HG02884 (cell line): ENCODE data around the gene LIPG.
"Not testable (repeated sequence)": the region's sequence is repeated elsewhere in the genome, so short reads cannot be mapped to it uniquely, and the experiment has no call there.

Source experiments
- ATAC-seq: cut with Tn5 transposase; IDR thresholded peaks from one replicate; pipeline ENCODE4 v1.9.1; 2021; ENCODE audit warnings: mild to moderate bottlenecking, moderate library complexity; ENCODE audit not compliant: unreplicated experiment

Gene LIPG

DNA sequence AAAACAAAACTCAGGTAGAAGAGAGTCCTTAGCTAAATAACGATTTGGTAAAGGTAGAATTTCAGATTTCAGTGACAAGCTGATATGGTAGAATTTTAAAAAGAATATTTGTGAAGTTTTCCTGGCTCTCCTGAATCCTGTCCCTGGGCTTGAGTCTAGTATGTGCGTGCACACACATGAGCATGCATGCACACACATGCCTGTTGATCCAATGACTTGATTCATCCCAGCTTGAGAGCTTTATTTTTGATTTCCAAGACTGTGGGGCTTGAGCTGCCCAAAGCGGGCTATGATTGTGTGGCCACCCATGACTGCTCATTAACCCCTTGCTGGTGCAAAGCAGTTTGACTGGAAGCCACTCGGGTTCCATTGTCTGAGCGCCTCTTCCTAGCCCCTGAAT lies 9.0 kb downstream of the LIPG start:
- ATAC-seq = no peak

DNA sequence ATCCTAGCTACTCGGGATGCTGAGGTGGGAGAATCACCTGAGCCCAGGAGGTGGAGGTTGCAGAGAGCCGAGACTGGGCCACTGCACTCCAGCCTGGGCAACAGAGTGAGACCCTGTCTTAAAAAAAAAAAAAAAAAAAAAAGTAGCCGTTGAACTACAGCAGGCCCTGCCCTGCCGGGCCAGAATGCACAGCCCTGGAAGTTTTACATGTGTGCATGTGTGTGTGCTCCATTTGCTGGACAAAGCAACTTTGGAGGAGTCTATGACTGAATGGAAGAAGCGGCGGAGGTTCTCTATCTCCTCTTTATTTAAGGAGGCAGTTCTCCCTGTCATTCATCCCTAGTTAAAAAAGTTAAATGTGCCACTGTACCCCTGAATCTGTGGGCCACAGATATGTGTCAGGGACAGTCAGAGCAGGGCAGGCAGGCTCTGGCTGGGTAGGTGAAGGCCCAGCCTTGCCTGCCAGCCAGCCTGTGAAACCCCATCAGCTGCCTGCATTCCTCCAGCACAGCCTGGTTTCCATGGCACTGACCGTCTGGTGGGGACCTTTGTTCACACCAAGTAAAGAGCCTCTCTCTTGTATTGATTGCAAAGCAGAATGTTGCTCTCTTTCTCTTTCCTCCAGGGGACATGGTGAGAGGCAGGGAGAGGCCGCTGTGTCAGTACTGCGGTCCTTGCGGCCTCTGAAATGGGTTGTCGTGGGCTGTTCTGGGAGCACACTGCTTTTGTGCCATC lies 10.9 kb downstream of the LIPG start:
- no peak for ATAC-seq

- no peak for ATAC-seq
Observed at GRCh38 chr18:49573835-49574234, 12.0 kb downstream of the LIPG start.

- ATAC-seq = not testable (repeated sequence)
Observed at GRCh38 chr18:49579041-49579440, 17.2 kb downstream of the LIPG start.

GRCh38 chr18:49579583-49579982 lies 17.7 kb downstream of the LIPG start:
- ATAC-seq = not testable (repeated sequence)

DNA sequence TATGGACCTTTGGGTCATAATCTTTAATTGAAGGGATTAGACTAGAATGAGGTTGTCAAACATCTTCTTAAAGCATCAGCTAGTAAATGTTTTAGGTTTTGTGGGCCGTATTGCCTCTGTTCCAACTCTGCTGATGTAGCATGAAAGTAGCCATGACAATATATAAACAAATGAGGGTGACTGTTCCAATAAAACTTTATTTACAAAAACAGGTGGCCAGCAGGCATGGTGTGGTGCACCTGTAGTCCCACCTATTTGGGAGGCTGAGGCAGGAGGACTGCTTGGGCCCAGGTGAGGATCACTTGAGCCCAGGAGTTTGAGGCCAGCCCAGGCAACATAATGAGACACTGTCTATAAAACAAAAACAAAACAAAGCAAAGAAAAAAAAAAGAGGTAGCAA lies 18.4 kb downstream of the LIPG start:
- no peak for ATAC-seq

GRCh38 chr18:49581371-49581770 lies 19.5 kb downstream of the LIPG start:
- no peak for ATAC-seq

DNA sequence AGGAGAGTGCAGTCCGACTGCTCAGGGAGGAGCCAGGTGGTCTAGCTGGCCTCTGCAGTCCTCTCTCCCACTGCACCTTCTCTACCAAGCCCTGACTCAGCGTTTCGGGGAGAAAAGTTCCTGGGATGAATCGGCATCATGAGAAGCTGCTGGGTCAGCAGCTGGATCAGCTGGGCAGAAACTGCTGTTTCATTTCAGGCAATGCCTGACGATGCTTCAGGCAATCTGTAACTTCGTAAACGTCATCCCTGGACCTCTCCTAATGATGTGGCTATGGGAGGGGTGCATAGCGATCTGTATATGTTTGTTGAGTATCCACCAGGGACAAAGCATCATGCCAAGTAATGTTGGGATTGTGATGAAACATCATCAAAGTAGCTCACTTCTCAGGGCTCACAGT lies 20.7 kb downstream of the LIPG start:
- no peak for ATAC-seq

- no peak for ATAC-seq
Observed at GRCh38 chr18:49584394-49584793, 22.5 kb downstream of the LIPG start.

DNA sequence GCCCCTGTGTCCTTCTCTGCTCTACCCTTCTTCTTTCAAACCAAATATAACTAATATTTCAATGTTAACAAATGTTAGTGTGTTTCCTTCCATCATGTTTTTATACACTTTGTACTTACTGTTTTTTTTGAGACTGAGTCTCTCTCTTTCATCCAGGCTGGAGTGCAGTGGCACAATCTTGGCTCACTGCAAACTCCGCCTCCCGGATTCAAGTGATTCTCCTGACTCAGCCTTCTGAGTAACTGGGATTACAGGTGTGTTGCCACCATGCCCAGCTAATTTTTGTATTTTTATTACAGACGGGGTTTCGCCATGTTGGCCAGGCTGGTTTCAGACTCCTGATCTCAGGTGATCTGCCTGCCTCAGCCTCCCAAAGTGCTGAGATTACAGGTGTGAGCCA lies 23.1 kb downstream of the LIPG start:
- ATAC-seq = not testable (repeated sequence)

- ATAC-seq = no peak
Observed at GRCh38 chr18:49585781-49586663, 24.2 kb downstream of the LIPG start.

- ATAC-seq = no peak
Observed at GRCh38 chr18:49588171-49588570, 26.3 kb downstream of the LIPG start.

DNA sequence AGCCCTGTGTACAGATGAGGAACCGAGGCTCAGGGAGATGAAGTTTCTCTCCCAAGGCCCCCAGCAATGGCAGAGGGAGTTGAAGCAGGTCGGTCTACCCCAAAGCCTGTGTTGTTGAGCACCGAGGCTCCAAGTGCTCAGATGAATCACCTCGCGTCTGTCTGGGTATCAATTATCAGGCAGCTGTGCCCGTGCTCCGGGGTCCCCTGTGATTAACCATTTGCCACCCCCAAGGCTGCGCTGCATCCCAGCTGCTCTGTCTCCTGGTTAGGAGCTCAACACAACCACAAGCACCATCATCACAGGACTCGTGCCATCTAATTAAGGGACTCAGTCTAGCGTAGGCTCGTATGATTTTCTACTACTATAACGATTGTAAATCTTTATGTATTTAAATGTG lies 27.1 kb downstream of the LIPG start:
- ATAC-seq = no peak

- no peak for ATAC-seq
Observed at GRCh38 chr18:49590608-49591007, 28.8 kb downstream of the LIPG start.

DNA sequence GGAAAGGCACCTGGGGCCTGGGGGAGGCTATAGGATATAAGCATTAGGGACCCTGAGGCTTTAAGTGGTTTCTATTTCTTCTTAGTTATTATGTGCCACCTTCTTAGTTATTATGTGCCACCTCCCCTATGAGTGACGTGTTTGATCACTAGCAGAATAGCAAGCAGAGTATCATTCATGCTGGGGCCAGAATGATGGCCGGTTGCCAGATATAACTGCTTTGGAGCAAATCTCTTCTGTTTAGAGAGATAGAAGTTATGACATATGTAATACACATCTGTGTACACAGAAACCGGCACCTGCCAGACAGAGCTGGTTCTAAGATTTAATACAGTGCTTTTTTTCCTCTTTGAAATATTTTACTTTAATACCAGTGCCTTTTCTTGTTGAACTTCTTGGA lies 29.4 kb downstream of the LIPG start:
- ATAC-seq = no peak

DNA sequence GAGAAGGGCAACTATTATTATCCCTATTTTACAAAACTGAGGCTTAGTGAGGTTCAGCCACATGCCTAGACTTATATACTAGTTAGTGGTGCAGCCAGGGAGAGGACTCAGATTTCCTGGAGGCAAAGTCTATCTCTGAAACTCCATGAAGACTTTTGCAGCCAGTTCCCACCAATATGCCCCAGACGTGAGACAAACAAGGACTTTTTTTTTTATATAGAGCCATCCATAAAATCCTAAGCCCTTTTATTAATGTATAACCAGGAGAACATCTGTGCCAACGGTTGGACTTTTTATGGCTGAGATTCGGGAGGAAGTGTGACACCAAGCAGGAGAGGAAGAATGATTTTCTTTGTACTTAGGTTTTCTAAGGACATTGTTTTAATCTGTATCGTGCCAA lies 29.9 kb downstream of the LIPG start:
- ATAC-seq = no peak

GRCh38 chr18:49596687-49597086 lies 34.8 kb downstream of the LIPG start:
- no peak for ATAC-seq

DNA sequence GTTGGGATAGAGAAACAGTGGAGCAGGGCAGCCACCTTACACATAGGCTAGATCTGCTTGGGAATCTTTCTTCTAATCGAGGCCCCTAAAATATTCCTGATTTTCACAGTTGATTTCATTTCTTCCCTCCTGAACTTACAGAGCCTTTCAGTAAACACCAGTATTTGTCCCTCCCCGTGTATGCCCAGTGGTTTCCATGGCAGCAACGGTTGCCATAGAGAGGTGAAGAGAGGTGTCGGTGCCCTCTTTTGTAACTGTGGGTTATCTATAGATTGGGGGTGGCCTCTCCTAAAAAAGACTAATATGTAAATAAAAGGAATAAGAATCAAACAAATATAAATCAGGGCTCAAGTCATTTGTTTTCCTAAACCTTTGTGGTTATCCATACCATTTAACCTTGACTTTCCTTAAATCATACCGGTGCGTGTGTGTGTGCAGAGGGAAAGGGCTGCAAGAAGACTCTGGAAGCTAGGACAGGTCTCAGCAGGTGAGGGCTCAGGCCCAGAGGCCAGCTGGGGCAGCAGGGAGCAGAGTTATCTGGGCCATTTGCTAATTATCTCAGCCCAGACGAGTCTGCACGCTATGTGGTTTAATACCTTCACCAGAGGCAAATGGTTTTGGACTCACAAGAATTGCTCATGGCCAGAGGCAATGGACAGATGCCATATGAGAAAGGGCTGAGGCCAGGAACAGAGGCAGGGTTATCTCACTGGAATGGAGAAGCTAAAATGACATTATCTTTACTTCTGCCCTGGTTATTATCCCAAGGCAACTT lies 35.5 kb downstream of the LIPG start:
- no peak for ATAC-seq

DNA sequence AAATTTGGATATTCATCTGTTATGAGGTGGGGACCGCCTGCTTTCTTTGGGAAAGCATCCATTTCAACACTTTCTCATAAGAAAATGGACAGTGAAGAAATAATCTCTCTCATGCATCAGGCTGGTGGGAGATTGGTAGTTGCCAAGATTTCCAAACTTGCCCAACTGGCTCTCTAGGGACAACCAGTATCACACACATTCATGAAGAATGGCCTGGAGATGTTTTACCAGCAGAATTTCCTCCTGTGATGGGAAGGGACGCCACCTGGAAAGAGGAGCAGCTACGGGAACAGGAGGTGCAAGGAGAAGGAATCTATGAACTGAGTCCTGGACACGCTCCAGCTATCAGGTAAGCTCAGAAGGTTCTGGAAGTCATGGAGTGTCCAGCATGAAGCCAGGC lies 39.4 kb downstream of the LIPG start:
- ATAC-seq = no peak

GRCh38 chr18:49608366-49609255 lies 46.8 kb downstream of the LIPG start:
- no peak for ATAC-seq
